ENCODE results near the gene FGFR3. TPM values are rescaled to one million over a fixed set of nuclear protein-coding genes. Genes with fewer than 3 reads are reported as not detected.

FGFR3 gene
- polyA plus RNA-seq, 1 of the 3 experiments (the other 2 are of a cell fraction): 1.1 TPM

GRCh38 chr4:1806596-1807331 lies 13.7 kb downstream of the FGFR3 start:
- Histone ChIP-seq H3K9ac (no peak overlapping the region), H3K36me3 (replicated peaks in 1 of 2; ENCODE audit: control insufficient read depth in 1 of 2, insufficient read depth in 2 of 2, low read length in 1 of 2) (no peaks in the 10 kb centered on the region), H2AFZ (ENCODE audit: low read depth) (no peak overlapping the region), H3K4me2 (no peak overlapping the region), H3K9me3 (no peaks in the 10 kb centered on the region), H3K27me3 (ENCODE audit: insufficient read depth) (no peaks in the 10 kb centered on the region), H3K9me2 (no peaks in the 10 kb centered on the region), H3K4me3 (ENCODE audit: low read depth in 2 of 2, low read length in 1 of 2) (no peak overlapping the region), H3K27ac (ENCODE audit: low read depth in 2 of 2, low read length in 1 of 2) (no peak overlapping the region), H3K4me1 (ENCODE audit: control insufficient read depth in 1 of 2, insufficient read depth in 2 of 2, low read depth in 1 of 2, low read length in 1 of 2) (peaks cover 0 to 3% of the 10 kb centered on the region in 2 experiments; a peak in 1 of 4 replicates), H4K20me1 (ENCODE audit: insufficient read depth) (no peaks in the 10 kb centered on the region), H3K79me2 (ENCODE audit: insufficient read depth) (no peaks in the 10 kb centered on the region), H3F3A (replicated peaks; ENCODE audit: insufficient read depth) (peaks cover 3% of the 10 kb centered on the region)
- TF ChIP-seq RCOR1 (IDR thresholded peaks at IDR 0.05; ENCODE audit: low read length): no peak
- no peak for TF ChIP-seq POLR2AphosphoS5 (IDR thresholded peaks at IDR 0.05; ENCODE audit: low read depth, low read length)
- no peak for TF ChIP-seq PBX3 (IDR thresholded peaks at IDR 0.05)
- TF ChIP-seq ZBTB33 (IDR thresholded peaks at IDR 0.05; ENCODE audit: borderline replicate concordance, low read depth): no peak
- no peak for TF ChIP-seq REST (IDR thresholded peaks at IDR 0.05; ENCODE audit: low read depth, low read length)
- no peak for TF ChIP-seq IRF3 (IDR thresholded peaks at IDR 0.05; ENCODE audit: low read depth, low read length)
- TF ChIP-seq JUND (IDR thresholded peaks at IDR 0.05): no peak
- TF ChIP-seq NRF1 (IDR thresholded peaks at IDR 0.05; ENCODE audit: low read depth, low read length): no peak
- TF ChIP-seq TAF1 (IDR thresholded peaks at IDR 0.05; ENCODE audit: borderline replicate concordance, low read depth, low read length): no peak
- no peak for TF ChIP-seq GATA2 (CRISPR knock-in tag; IDR thresholded peaks at IDR 0.05)
- no peak for TF ChIP-seq CTCF (IDR thresholded peaks at IDR 0.05)
- no peak for TF ChIP-seq GABPA (IDR thresholded peaks at IDR 0.05; ENCODE audit: low read depth)
- TF ChIP-seq SMC3 (IDR thresholded peaks at IDR 0.05; ENCODE audit: low read depth, low read length): no peak
- no peak for TF ChIP-seq USF1 (IDR thresholded peaks at IDR 0.05; ENCODE audit: borderline replicate concordance, low read depth)
- TF ChIP-seq RAD21 (IDR thresholded peaks at IDR 0.05; ENCODE audit: low read length): no peak
- no peak for TF ChIP-seq MXI1 (IDR thresholded peaks at IDR 0.05; ENCODE audit: low read depth, low read length)
- no peak for TF ChIP-seq FOXM1 (IDR thresholded peaks at IDR 0.05; ENCODE audit: low read depth)
- TF ChIP-seq MEF2A (IDR thresholded peaks at IDR 0.05; ENCODE audit: borderline replicate concordance, low read depth): no peak
- no peak for TF ChIP-seq ELF1 (IDR thresholded peaks at IDR 0.05)
- no CpG with 5 or more reads among the region's 41 CpGs for WGBS (ENCODE audit: low lambda C conversion rate)
- no peak for DNase-seq
- CTCF ChIA-PET: interaction anchor here (4.4 to 11.2 kb wide), 4 partner anchors 14 to 93 kb away, joined by 32 to 166 read pairs (median 63); no protein-coding TSS in a partner anchor
- POLR2A ChIA-PET: no interaction called here

Data from SK-N-SH (cell line).